Endothelial cell of umbilical vein (primary cell): ENCODE data around the gene EIF4E3. TPM values are rescaled to one million over a fixed set of nuclear protein-coding genes. Genes with fewer than 3 reads are reported as not detected.

ENCODE experiments used
- BruUV-seq: library from RNA; stranded (reverse); fragments of 400-500 nt; replicated peaks from 2 replicates; lab custom pipeline; 2021; lab: Mats Ljungman, UMichigan
- CTCF ChIA-PET: fragments of 300-600, 350-600 bp; sonication (Branson Sonifier 250); formaldehyde crosslinking; loops from one replicate; lab custom pipeline; 2021; ENCODE audit warnings: antibody characterized with exemption, inconsistent platforms; lab: Charles Lee
- POLR2A ChIA-PET: fragments of 300-600, 350-600 bp; sonication (Branson Sonifier 250); formaldehyde crosslinking; loops from one replicate; lab custom pipeline; 2021; ENCODE audit warnings: antibody characterized with exemption, inconsistent platforms; lab: Charles Lee
- DNase-seq: peaks from one replicate; pipeline ENCODE4 v3.0.0-alpha.2; 2011; ENCODE audit warnings: low read depth, low spot score
- FAIRE-seq: peaks from 2 replicates; lab custom pipeline; 2011; peaks lifted over from hg19 to GRCh38; lab: Jason Lieb, UNC
- H2AFZ ChIP-seq: 2 replicates; pipeline ENCODE4 v1.6.0; 2012; ENCODE audit warnings: low read depth, low read length, control low read depth, inconsistent platforms
- H3K27ac ChIP-seq: 2 replicates; pipeline ENCODE4 v1.5.1; 2011; ENCODE audit warnings: low read depth, mild to moderate bottlenecking, control low read depth, low read length, moderate library complexity; ENCODE audit not compliant: insufficient read depth
- H3K27me3 ChIP-seq, 2 experiments: 2 replicates each; pipeline versions ENCODE4 v1.6.0 to v1.6.1; 2011; ENCODE audit warnings: low read length in 2 of 2, mixed read lengths in 1 of 2; ENCODE audit not compliant: control insufficient read depth in 2 of 2, insufficient read depth in 2 of 2
- H3K36me3 ChIP-seq, 2 experiments: 2 replicates in 1 of 2; 3 replicates in 1 of 2; pipeline ENCODE4 v1.5.1; 2011; ENCODE audit warnings: low read length in 2 of 2, mild to moderate bottlenecking in 1 of 2, moderate library complexity in 1 of 2; ENCODE audit not compliant: control insufficient read depth in 2 of 2, insufficient read depth in 2 of 2; ENCODE audit errors: extremely low read depth in 1 of 2
- H3K4me1 ChIP-seq: 3 replicates; pipeline ENCODE4 v1.5.1; 2011; ENCODE audit warnings: mild to moderate bottlenecking, low read length; ENCODE audit not compliant: control insufficient read depth, insufficient read depth; ENCODE audit errors: extremely low read depth
- H3K4me2 ChIP-seq: 2 replicates; pipeline ENCODE4 v1.6.1; 2011; ENCODE audit warnings: low read length, control low read depth, mixed read lengths; ENCODE audit not compliant: insufficient read depth
- H3K4me3 ChIP-seq, 3 experiments: fragments of 200-600 bp in 1 of 3; sonication (generic), shearing (Covaris generic) in 1 of 3; replicated peaks in 1 of 3; 2 replicates each; pipeline ENCODE4 v1.5.1; 2011 to 2016; ENCODE audit warnings: control low read depth in 3 of 3, low read length in 3 of 3, mild to moderate bottlenecking in 2 of 3, inconsistent platforms in 1 of 3, low read depth in 1 of 3, moderate library complexity in 1 of 3; ENCODE audit not compliant: insufficient read depth in 1 of 3
- H3K79me2 ChIP-seq: 2 replicates; pipeline ENCODE4 v1.6.0; 2012; ENCODE audit warnings: low read length, inconsistent platforms; ENCODE audit not compliant: control insufficient read depth, insufficient read depth
- H3K9ac ChIP-seq: replicated peaks from 2 replicates; pipeline ENCODE3; 2011; ENCODE audit warnings: low read length, control low read depth; ENCODE audit not compliant: insufficient read depth; ENCODE audit errors: extremely low read depth
- H3K9me1 ChIP-seq: replicated peaks from 3 replicates; pipeline ENCODE4 v1.6.0; 2011; ENCODE audit warnings: mild to moderate bottlenecking, low read length; ENCODE audit not compliant: control insufficient read depth, insufficient read depth; ENCODE audit errors: extremely low read depth
- H3K9me3 ChIP-seq: replicated peaks from 2 replicates; pipeline ENCODE4 v1.5.1; 2012; ENCODE audit warnings: low read length, inconsistent platforms; ENCODE audit not compliant: control insufficient read depth, insufficient read depth
- H4K20me1 ChIP-seq: replicated peaks from 2 replicates; pipeline ENCODE3; 2011; ENCODE audit warnings: mild to moderate bottlenecking, low read length; ENCODE audit not compliant: control insufficient read depth, insufficient read depth; ENCODE audit errors: extremely low read depth
- CTCF ChIP-seq, 2 donors: IDR thresholded peaks; 1 replicate in 1 of 2; 2 replicates in 1 of 2; pipeline ENCODE4 v1.5.1; 2011; ENCODE audit warnings: low read length in 2 of 2, mild to moderate bottlenecking in 2 of 2, moderate library complexity in 2 of 2, control low read depth in 1 of 2, inconsistent platforms in 1 of 2, low read depth in 1 of 2; ENCODE audit not compliant: insufficient read depth in 1 of 2; ENCODE audit errors: extremely low read depth in 1 of 2
- EZH2 ChIP-seq: IDR thresholded peaks from 2 replicates; pipeline ENCODE4 v1.6.1; 2012; ENCODE audit warnings: borderline replicate concordance, low read depth, mild to moderate bottlenecking, moderate library complexity, low read length, inconsistent platforms; ENCODE audit not compliant: severe bottlenecking
- FOS ChIP-seq: IDR thresholded peaks from 2 replicates; pipeline ENCODE4 v1.6.1; 2011; ENCODE audit warnings: mild to moderate bottlenecking, low read length, moderate library complexity, borderline replicate concordance; ENCODE audit not compliant: insufficient read depth
- GATA2 ChIP-seq: IDR thresholded peaks from 2 replicates; pipeline ENCODE4 v1.7.0; 2011; ENCODE audit warnings: low read depth, mild to moderate bottlenecking, moderate library complexity, mixed read lengths, low read length; ENCODE audit not compliant: insufficient read length, insufficient read depth
- JUN ChIP-seq: IDR thresholded peaks from 2 replicates; pipeline ENCODE4 v1.6.1; 2011; ENCODE audit warnings: borderline replicate concordance, low read depth; ENCODE audit not compliant: insufficient read length, insufficient read depth
- MYC ChIP-seq: IDR thresholded peaks from one replicate; pipeline ENCODE4 v1.6.1; 2011; ENCODE audit warnings: mild to moderate bottlenecking, low read depth, low read length
- POLR2A ChIP-seq: IDR thresholded peaks from 2 replicates; pipeline ENCODE4 v1.6.1; 2012; ENCODE audit warnings: low read depth, mild to moderate bottlenecking, control low read depth, low read length
- POLR2AphosphoS5 ChIP-seq: IDR thresholded peaks from 2 replicates; pipeline ENCODE4 v1.6.1; 2012; ENCODE audit warnings: low read depth, mild to moderate bottlenecking, control low read depth, low read length, moderate library complexity; ENCODE audit not compliant: insufficient read depth
- dilution Hi-C: fragments of 300-500 bp; cut with MboI; formaldehyde crosslinking; loops from one replicate; pipeline ENCODE4 v1.15.0; 2019; ENCODE audit warnings: low sequenced_read_pairs; ENCODE audit not compliant: extremely low pct_ligation_motif_present
- intact Hi-C: fragments of 100-400 bp; cut with micrococcal nuclease; formaldehyde crosslinking; loops from one replicate; pipeline ENCODE4 v1.10.0; 2022
- polyA plus RNA-seq, 4 experiments: library from polyadenylated mRNA; depleted of rRNA in 3 of 4; stranded (reverse) in 3 of 4; unstranded in 1 of 4; fragments of >200 nt; gene quantifications; 2 replicates each; pipeline versions ENCODE4 v1.2.1 to v1.2.3, GENCODE V29; 2011 to 2012; ENCODE audit warnings: missing spikeins in 1 of 4
- total RNA-seq: library from RNA; stranded (reverse); gene quantifications from 2 replicates; pipeline ENCODE4 v1.2.3, GENCODE V29; 2021
- TF ChIP-seq, protein P1 (sequence below): IDR thresholded peaks from 2 replicates; pipeline ENCODE4 v1.6.1; 2011; ENCODE audit not compliant: insufficient read depth, insufficient read length

Gene EIF4E3
- total and polyA plus RNA-seq, 2 donors (not counting 3 experiments of a cell fraction or from before 2014, with no cell fraction given), result 1.3 to 4.9 TPM

GRCh38 chr3:71695000-71695482 is 30.2 kb downstream of the EIF4E3 start:
- FAIRE-seq, result no peak
- CTCF ChIA-PET, result interaction anchor here (0.6 to 2.9 kb wide), 4 partner anchors 11 to 541 kb away, joined by 3 to 15 read pairs (median 4); no protein-coding TSS in a partner anchor
- Histone ChIP-seq H3K4me3 (no peak overlapping the region), H3K27me3 (peaks cover 0 to 2% of the 10 kb centered on the region in 2 experiments), H3K36me3 (no peaks in the 10 kb centered on the region), H3K9me3 (no peaks in the 10 kb centered on the region), H2AFZ (peak overlapping the region; percentile 17), H4K20me1 (no peaks in the 10 kb centered on the region), H3K27ac (peak overlapping the region; percentile 37), H3K4me2 (no peak overlapping the region), H3K4me1 (peaks cover 15% of the 10 kb centered on the region), H3K79me2 (no peaks in the 10 kb centered on the region), H3K9ac (no peak overlapping the region), H3K9me1 (no peaks in the 10 kb centered on the region)
- no peak for DNase-seq
- BruUV-seq, result no TSS peak
- intact Hi-C loops, result no loop called here
- POLR2A ChIA-PET, result no interaction called here
- dilution Hi-C loops, result no loop called here
- TF ChIP-seq MYC (no peak), EZH2 (no peak), CTCF (IDR thresholded peaks at IDR 0.05; ENCODE audit: extremely low read depth in 1 of 2, insufficient read depth in 1 of 2, low read depth in 1 of 2, low read length in 2 of 2) (no peak), POLR2AphosphoS5 (no peak), JUN (no peak), GATA2 (no peak), FOS (no peak), POLR2A (no peak)
- TF ChIP-seq, protein P1, sequence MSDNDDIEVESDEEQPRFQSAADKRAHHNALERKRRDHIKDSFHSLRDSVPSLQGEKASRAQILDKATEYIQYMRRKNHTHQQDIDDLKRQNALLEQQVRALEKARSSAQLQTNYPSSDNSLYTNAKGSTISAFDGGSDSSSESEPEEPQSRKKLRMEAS, result no peak
